Fibroblast of the aortic adventitia (primary cell): Measurements from ENCODE around the gene CHST8. TPM values are rescaled to one million over a fixed set of nuclear protein-coding genes. Genes with fewer than 3 reads are reported as not detected.

Source experiments
- DNase-seq: peaks from one replicate; pipeline ENCODE4 v3.0.0-alpha.2; 2010; ENCODE audit warnings: low read depth
- H3K4me3 ChIP-seq: 2 replicates; pipeline ENCODE4 v1.5.1; 2011; ENCODE audit warnings: low read depth, mild to moderate bottlenecking, control low read depth, low read length, moderate library complexity
- CTCF ChIP-seq: IDR thresholded peaks from 2 replicates; pipeline ENCODE4 v1.5.1; 2011; ENCODE audit warnings: mild to moderate bottlenecking, low read length, control low read depth, inconsistent platforms; ENCODE audit not compliant: insufficient read depth
- total RNA-seq: library from RNA; depleted of rRNA; stranded (reverse); fragments of >200 nt; gene quantifications from 2 replicates; pipeline ENCODE4 v1.2.3, GENCODE V29; 2012; ENCODE audit warnings: low replicate concordance

Gene CHST8
- total RNA-seq, 1 donor: not detected

DNA sequence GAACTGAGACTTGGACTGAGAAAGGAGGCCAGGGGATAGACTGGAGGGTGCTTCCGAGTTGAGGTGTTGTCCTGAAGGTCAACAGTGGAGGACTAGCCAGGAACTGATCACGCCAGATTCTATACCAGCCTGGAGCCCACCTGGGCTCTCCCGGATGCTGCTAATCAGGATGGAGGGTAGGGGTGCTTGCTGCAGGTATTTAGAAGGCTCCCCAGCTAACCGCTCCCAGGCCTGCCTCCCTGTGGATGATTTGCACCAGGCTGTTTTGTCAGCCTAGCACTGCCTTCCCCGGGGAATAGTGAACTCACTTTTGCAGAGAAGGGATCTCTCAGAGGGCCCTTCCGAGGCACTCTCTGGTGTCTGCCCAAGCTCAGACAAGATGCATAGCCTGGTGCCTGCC, 114.4 kb downstream of the CHST8 start:
- no peak overlapping the region for H3K4me3 ChIP-seq
- DNase-seq: no peak
- no peak for TF ChIP-seq CTCF

GRCh38 chr19:33736787-33737186, 115.0 kb downstream of the CHST8 start:
- DNase-seq: no peak
- no peak for TF ChIP-seq CTCF
- no peak overlapping the region for H3K4me3 ChIP-seq

DNA sequence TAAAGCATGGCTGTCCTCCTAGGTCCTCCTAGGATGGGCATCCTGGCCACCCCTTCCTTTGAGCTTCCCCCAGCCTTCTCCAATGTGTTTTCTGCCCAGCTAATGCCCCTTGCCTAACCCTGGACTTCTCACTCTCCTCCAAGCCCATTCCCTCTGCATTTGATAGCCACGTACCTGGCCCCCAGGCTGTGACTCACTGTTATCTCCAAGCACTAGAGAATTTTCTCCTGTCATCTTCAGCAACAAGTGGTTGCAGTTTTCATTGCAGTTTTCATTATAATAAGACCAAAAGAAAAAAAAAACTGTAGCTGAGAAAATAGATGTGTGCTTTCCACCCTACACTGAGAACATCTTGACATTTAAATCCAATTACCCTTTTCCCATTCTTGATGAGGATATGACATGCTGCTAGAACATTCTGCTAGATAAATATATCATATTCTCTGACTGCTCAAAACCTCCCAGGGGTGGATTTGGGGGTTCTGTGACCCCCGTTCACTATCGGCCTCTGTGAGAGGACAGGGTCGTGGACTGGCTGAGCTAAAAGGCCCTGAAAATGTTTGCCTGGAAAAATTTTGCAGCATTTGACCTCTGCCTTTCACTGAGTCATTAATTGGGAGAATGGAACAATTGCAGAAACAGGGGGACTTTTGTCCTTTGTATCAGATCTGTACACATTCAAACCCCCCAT, 116.1 kb downstream of the CHST8 start:
- no peak for DNase-seq
- no peak overlapping the region for H3K4me3 ChIP-seq
- no peak for TF ChIP-seq CTCF

- no peak overlapping the region for H3K4me3 ChIP-seq
- DNase-seq: peak; percentile 39
- TF ChIP-seq CTCF: no peak
These were observed 119.2 kb downstream of the CHST8 start for GRCh38 chr19:33740811-33741396.

DNA sequence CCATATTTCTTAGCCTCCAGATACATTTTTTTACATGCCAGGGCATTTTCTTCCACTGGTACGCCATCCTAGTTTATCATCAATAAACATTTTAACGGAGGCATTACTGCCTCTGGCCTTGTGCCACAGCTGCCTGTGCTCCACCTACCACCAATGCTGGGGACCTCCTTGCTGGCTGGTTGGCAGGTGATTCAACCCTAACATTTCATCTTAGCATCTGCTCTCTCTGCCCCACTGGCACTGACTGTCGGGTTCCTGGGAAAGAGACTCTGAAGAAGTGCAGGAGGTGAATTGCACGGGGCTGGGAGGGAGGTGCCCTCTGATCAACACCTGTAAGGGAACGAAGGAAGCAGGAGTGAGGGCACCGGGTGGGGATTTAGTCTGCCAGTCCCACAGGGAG, 123.5 kb downstream of the CHST8 start:
- no peak for TF ChIP-seq CTCF
- DNase-seq: no peak
- no peak overlapping the region for H3K4me3 ChIP-seq

GRCh38 chr19:33746159-33746558, 124.4 kb downstream of the CHST8 start:
- H3K4me3 ChIP-seq: no peak overlapping the region
- no peak for DNase-seq
- TF ChIP-seq CTCF: no peak

GRCh38 chr19:33747273-33747672, 125.5 kb downstream of the CHST8 start:
- no peak overlapping the region for H3K4me3 ChIP-seq
- DNase-seq: no peak
- no peak for TF ChIP-seq CTCF
